GM12875 (cell line): ENCODE results near the gene ILK.
A peak's percentile ranks its signal among the peaks of the same experiment; 100 is the strongest.

Experiments used
- H3K4me3 ChIP-seq: one replicate; pipeline ENCODE4 v1.5.1; 2011; ENCODE audit warnings: low read depth, low read length, control low read depth
- CTCF ChIP-seq: IDR thresholded peaks from 2 replicates; pipeline ENCODE4 v1.5.1; 2011; ENCODE audit warnings: low read depth, mild to moderate bottlenecking, control low read depth, inconsistent platforms, low read length, moderate library complexity, borderline replicate concordance; ENCODE audit not compliant: insufficient read depth

Gene ILK

GRCh38 chr11:6612213-6613041 lies 8.9 kb downstream of the ILK start, which contains the start of gene TAF10:
Gene TAF10, minus strand, starts transcription at chr11:6612216. Its CDS starts 27 bp downstream, at chr11:6612189.
- peak; percentile 55; the same call in 1 of the 2 replicates for TF ChIP-seq CTCF
- peak within 1 kb of the TSS; percentile 66 for H3K4me3 ChIP-seq

GRCh38 chr11:6613496-6613895 lies 9.9 kb downstream of the ILK start:
- no peak overlapping the region for H3K4me3 ChIP-seq

DNA sequence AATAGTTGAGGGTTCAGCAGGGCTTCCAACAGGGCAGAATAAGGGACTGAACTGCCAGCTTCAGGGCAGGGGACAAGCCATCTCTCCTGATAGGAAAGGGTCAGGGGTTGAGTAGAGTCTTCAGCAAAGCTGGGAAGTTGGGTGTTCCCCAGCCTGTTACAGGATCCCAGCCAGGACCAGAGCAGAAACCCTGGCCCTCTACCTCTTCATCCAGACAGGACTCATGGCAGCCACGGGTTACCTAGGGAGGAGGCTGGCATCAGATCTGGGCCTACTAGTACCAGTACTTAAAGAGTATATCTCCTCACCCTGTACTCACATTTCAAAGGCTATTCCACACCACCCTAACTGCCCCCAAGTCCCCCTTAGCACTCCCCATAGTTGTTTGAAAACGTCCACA lies 10.9 kb downstream of the ILK start:
- no peak overlapping the region for H3K4me3 ChIP-seq
- TF ChIP-seq CTCF: no peak

More at GRCh38 chr11:6613496-6613895, 9.9 kb downstream of the ILK start:
- no peak for TF ChIP-seq CTCF

DNA sequence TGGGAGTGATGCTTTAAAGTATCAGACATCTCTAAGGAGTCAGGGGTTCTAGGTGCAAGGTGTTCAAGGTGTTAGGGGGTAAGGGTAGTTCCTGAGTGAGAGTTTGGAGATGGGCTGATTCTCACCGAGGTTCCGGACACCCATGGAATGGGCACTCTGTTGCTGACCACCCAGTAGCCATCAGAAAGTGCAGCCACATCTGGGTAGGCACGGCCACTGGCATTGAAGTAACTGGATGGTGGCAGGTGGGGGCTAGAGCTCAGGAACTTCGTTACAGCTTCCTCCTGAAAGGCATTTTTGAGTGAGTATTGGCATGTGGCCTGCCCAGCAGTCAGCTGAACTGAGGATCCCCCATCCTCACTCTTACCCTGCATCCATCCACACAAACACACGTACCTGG lies 11.5 kb downstream of the ILK start:
- H3K4me3 ChIP-seq: no peak overlapping the region
- TF ChIP-seq CTCF: no peak

GRCh38 chr11:6615882-6616585 lies 12.5 kb downstream of the ILK start:
- H3K4me3 ChIP-seq: no peak overlapping the region
- TF ChIP-seq CTCF: no peak

GRCh38 chr11:6616596-6617250 lies 13.1 kb downstream of the ILK start:
- no peak for TF ChIP-seq CTCF
- H3K4me3 ChIP-seq: no peak overlapping the region

DNA sequence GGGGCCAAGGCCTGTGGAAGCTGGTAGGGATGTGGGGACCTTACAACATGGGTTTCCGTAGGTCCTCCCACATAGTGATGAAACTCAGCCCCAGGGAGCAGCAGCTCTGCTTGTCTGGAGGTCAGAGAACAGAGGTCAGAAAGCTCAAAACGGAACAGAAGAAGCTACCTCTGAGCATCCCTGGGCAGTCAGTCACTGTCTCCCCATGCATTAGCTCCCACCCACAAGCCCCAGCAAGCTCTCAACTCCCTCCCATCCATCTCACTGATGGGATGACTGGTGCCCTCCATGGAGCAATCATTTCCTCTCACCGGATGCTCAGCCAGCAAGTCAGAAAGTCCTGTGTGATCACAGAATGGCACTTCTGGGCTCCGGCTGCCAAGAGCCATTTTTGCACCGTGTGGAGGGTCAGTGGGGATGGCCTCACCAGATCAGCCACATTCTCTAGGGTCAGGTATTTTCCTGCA lies 13.8 kb downstream of the ILK start:
- TF ChIP-seq CTCF: no peak
- no peak overlapping the region for H3K4me3 ChIP-seq
